Activated T-helper 9 cell treated with anti-CD3 and anti-CD28 coated beads, Interleukin-2, amount 50 U/mL, for 16 hours (primary cell): ENCODE data around the gene IDE.
"Not testable (repeated sequence)": the region's sequence is repeated elsewhere in the genome, so short reads cannot be mapped to it uniquely, and the experiment has no call there.

Experiments
- DNase-seq: peaks from one replicate; pipeline ENCODE4 v3.0.0-alpha.2; 2020; ENCODE audit warnings: low read depth

Gene IDE

DNA sequence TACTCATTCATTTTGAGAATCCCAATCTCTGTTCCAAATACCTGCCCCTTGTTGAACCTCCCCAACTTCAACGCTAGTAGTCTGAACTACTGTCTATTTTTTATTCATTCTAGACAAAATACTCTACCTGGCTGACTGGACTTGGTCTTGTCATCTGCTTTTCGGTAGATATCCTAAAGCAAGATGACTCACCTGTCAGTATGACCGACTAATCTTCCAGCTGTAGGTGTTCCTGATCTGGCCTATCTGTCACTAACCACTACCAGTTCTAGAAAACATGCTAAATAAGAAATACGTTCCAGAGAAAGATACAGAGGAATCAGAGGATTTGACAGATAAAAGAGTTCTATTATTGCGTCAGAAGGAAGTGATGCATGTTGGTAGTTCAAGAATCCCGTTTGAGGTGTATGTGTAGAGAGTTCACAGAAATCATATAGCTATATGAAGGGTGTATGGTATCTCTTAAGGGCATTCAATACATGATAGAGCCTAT lies 81.1 kb downstream of the IDE start:
- DNase-seq, result no peak

DNA sequence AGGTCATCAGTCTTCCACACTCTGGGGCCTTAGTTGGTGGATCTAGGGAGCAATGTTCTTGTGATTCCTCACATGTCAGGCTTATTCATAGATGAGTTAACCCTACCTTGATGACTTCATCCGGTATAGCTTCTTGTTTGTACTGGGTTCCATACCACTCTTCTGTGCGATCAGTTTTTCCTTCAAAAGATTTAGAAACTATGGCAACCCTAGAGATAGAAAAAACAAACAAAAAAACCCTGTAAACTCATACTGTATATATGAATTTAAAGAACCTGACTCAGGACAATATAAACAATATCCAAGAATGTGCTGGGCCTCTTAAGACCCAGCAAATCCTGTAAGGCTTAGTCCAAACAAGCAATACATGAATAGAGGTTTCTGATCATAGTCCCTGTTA lies 83.5 kb downstream of the IDE start:
- no peak for DNase-seq

DNA sequence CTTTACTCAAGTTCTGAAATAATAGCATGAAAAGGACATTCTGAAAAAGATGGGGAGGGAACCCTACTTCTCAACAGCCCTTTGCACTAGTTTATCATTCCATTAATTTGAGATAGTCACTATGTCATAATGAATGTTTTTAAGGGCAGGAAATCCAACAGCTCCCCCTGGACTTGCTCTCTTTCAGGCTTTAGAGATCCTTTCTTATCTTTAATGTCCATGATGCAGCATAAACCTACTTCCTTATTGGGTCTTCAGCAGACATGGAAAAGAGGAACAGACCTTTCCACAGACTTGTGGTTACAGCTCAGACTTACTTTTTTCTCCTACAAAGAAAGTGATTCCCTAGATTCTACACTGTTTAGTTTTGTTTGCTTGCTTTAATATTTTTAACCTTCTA lies 87.3 kb downstream of the IDE start:
- no peak for DNase-seq

DNA sequence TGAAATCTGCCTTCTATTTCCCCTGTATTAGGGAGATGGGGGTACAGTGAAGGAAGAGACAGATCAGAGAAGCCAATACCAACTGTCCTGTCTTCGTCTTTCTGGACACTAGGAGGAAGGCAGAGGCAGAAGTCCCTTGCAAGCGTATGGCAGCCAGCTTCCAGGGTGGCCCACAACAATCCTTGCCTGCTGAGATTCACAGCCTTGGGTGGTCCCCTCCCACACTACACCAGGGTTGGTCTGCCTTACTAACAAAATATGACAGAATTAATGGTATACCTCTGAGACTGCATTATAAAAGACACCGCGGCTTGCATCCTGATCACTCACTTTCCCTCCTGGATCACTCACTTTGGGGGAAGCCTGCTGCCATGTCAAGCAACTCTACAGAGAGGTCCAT lies 90.4 kb downstream of the IDE start:
- no peak for DNase-seq

DNA sequence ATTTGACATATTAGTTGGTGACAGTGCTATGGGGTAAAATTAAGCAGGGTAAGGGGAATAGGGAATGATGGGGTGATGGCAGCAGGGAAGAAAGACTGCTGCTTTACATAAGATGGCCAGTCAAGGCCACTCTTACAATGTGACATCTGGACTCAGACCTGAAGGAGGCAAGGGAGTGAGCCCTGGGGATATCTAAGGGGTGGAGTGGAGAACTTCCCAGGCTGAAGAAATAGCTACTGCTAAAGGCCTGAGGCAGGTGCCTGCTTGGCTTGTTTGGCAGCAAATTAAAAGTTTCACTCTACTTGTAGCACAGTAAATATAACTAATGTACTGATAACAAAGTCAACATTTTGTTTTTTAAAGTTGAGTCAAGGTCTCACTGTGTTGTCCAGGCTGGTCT lies 93.5 kb downstream of the IDE start:
- no peak for DNase-seq

DNA sequence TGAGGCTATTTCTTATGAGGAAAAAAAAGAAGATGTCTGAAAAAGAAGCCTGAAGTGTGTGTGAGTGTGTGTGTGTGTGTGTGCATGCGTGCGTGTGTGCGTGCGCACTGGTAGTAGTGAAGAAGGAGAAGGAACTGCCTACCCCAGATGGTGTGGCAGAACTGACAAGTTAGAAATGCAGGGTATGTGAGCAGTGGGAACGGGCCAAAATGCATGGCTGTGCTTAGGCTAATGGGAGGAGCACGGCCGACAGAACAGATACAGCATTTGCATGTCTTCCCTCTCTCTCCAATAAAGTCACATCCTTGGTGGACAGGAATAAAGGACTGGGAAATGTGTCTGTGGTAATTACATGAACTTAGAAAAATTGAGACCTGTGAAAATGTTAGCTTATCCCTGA lies 94.3 kb downstream of the IDE start:
- DNase-seq, result no peak

DNA sequence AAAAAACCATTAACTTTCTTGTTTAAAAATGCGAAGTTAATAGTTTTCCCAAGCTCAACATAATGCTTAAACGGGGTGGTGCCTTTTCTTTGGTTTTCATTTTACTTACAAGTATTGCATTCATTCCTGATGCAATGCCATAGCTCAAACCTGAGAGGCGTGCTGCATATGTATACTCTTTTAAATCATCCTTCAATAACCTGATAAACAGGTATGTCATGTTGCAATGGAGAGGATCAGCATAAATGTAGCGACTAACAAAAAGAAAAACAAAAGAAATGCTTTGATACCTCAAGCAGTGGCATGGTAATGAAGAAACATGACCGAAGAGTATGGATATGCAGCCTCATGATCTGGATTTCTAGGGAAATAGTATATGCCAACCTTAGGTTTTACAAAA lies 95.4 kb downstream of the IDE start:
- no peak for DNase-seq

DNA sequence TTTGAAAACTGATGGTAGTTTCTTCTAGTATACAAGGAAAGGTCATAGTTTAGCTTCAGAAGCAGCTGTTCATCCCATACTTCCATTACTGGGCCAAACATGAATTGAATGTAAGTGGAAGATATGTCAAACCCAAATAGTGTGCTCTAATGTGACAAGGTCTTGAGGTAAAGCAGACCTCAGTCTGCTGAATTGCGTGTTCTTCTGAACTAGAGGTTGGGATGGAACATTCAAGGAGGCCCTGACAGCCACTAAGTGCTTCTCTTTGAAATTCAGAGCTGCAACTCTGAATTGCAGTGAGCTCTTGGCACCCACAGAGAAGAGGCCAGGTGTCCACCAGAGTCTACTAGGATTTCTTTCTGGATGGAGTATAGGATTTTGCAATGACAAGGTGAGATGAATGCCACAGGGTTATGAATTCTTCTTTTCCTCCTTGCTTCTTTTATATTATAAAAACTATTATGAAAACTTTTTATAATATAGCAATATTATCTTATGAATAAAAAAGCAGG lies 98.5 kb downstream of the IDE start:
- DNase-seq, result no peak

DNA sequence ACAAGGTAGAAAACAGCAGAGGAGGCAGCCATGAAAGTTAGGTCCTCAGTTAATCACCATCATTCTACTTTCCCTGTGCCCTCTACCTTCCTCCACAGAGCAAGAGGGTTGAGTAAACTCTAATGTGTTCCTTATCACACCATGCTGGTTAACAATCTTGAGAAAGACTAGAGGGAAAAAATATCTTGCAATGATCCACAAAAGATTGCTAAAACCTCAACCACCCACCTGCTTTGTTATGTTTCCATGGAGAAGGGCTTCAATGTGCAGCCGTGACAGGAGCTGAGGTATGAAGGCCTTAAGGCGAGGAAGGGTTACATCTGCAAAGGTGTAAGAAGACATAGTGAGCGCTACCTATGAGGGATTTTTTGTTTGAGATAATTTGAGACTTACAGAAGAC lies 103.9 kb downstream of the IDE start:
- DNase-seq, result no peak

DNA sequence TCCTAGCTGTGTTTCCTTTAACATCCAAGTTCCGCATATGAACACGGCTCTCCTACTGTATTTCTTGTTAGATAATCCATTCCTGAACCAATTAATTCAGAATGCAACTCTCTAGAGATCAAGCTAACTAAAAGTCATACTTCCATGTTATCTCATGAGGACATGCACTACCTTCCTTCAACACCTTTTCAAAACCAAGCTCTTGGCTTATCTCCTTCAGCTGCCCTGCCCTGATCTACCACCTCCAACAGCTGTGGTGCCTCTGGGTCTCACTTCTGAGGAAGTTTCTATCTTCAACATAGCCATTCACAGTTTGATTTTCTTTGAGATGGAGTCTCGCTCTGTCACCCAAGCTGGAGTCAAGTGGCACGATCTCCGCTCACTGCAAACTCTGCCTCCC lies 109.5 kb downstream of the IDE start:
- DNase-seq, result no peak

DNA sequence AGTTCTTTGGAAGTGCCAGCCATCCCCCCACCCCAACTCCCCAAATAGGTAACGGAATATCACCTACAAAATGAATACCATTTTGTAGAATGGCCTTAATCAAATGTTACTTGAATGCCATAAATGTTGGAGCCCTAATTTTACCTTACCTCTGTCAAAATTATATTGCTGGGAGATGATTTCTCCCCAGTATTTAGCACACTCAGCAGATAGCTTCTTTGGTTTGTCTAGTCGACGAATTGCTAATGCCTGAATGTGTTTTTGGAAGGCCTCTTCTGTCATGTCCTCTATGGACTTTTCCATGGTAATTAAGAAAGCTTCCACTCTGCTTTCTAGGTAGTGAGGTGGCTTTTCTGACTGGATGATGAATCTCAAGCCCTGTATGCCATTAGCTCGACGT lies 110.3 kb downstream of the IDE start:
- DNase-seq, result no peak

DNA sequence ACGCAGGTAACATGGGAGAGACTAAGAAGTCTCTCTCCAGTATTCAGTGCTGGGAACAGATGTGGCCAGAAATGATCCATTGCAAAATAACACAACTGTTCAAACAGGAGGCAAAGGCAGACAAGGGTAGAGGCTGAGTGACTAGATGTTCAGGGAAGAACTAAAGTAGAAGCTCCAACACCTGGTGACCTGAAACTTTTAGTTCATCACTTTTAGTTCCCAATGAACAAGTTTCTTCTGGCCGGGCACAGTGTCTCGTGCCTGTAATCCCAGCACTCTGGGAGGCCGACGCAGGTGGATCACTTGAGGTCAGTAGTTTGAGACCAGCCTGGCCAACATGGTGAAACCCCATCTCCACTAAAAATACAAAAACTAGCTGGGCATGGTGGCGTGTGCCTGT lies 118.9 kb downstream of the IDE start:
- DNase-seq, result not testable (repeated sequence)

DNA sequence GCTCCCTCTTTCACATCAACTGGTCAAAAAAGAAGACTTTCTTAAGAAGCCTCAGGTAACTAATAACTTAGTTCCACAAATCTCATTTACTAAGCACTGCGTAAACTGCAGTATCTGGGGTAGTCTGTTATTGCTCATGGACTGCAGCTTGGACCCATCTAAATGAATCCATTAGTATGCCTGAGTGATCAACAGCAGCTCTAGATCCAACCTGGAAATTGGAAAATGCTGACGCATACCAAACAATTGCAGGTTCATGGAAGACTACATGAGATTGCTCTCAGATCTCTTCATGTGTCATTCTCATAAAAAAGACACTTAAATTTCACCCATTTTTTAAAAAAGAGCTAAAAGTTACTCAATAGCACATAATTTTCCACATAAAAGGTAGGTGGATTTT lies 121.6 kb downstream of the IDE start:
- DNase-seq, result no peak

DNA sequence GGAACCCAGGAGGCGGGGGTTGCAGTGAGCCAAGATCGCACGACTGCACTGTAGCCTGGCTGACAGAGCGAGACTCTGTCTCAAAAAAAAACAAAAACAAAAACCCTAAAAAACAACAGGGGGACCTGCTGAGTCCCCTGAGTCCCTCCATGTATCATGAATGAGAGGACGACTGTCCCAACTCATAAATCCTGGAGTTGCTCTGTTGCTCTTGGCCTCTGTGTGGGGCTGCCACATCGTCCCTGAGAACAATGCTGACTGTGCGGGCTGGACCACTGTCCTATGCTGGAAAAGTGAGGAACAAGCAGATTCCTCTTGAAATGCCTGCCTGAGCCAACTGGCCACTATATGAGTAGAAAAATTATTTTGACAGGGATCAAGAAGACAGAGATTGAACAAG lies 122.5 kb downstream of the IDE start:
- no peak for DNase-seq

DNA sequence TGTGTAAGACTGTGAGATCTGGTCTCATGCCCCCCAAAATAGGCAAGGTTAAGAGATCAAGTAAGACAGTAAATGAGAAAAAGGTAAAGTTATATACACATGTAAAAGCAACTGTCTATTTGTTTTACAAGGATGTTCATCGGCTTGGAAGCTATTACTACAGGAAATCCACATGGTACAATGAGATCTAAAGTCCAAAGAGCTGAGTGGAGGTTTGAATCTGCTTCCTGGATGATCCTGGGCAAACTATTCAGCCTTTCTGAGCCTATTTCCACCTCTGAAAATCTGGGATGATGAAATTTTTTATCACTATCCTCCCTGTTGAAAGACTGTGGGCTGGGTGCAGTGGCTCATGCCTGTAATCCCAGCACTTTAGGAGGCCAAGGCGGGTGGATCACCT lies 123.0 kb downstream of the IDE start:
- DNase-seq, result no peak

DNA sequence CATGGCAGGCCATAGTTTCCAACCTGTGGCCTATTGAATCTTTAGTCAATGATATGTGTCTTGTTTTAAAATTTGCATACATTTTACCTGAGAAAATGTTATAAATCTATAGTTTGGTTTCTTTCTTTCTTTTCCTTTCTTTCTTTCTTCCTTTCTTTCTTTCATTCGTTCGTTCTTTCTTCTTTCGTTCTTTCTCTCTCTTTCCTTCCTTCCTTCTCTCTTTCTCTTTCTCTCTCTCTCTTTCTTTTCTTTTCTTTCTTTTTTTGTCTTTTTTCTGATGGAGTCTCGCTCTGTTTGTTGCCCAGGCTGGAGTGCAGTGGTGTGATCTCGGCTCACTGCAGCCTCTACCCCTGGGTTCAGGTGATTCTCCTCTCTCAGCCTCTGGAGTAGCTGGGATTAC lies 133.3 kb downstream of the IDE start:
- DNase-seq, result no peak

DNA sequence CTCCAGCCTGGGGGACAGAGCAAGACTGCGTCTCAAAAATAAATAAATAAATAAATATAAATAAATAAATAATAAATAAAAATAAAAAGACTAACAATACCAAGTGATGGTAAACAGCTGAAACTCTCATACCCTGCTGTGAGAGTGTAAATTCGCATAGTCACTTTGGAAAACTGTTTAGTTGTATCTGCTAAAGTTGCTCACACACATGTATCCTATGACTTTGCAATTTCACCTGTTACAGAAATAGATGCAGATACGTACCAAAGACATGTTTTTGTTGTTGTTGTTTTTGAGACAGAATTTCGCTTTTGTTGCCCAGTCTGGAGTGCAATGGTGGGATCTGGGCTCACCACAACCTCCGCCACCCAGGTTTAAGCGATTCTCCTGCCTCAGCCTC lies 135.7 kb downstream of the IDE start:
- DNase-seq, result no peak

DNA sequence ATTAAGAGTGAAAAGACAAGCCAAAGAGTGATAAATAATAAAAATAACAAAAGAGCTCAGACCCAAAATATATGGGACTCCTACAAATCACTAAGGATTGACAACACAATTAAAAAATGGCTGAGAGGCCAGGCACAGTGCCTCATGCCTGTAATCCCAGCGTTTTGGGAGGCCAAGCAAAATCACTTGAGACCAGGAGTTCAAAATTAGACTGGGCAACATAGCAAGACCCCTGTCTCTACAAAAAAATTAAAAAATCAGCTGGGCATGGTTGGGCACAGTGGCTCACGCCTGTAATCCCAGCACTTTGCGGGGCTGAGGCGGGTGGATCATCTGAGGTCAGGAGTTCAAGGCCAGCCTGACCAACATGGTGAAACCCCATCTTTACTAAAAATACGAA lies 137.3 kb downstream of the IDE start:
- no peak for DNase-seq

DNA sequence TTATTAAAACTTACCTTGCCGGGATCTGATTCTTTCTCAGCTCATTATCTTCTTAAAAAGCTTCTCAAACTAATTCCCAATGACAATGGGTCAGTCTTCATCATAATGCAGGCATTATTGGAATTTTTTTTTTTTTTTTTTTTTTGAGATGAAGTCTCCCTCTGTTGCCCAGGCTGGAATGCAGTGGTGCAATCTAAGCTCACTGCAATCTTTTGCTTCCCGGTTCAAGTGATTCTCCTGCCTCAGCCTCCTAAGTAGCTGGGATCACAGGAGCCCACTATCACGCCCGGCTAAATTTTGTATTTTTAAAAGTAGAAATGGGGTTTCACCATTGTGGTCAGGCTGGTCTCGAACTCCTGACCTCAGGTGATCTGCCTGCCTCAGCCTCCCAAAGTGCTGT lies 137.8 kb downstream of the IDE start:
- not testable (repeated sequence) for DNase-seq

DNA sequence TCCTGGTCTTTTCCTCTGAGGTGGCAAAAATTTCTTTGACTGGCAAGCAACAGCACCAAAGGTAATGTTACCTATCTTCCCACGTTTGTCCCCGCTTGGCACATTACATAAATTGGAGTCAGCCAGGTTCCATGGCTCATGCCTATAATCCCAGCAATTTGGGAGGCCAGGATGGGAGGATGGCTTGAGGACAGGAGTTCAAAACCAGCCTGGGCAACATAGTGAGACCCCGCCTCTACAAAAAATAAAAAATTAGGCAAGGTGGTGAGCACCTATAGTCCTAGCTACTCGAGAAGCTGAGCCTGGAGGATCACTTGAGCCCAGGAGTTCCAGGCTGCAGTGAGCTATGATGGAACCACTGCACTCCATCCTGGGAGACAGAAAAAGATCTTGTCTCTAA lies 139.5 kb downstream of the IDE start:
- no peak for DNase-seq

DNA sequence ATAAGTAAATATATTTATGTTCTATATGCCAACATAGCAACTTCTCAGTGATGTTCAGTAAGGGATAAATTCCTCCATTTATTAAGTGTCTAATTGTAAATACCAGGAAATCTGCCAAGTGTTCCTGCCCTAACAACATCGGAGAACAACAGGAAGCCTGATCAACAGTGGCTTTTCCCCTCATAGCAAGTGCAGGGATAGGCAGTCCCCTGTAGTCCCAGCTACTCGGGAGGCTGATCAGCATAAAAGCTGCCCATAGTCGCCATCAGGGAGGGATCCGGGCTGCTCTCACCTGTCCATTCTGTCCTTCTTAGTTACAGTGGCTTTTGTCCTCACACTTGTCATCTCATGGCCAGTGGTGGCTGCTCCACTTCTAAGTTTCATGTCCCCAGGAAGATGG lies 141.3 kb downstream of the IDE start:
- no peak for DNase-seq

DNA sequence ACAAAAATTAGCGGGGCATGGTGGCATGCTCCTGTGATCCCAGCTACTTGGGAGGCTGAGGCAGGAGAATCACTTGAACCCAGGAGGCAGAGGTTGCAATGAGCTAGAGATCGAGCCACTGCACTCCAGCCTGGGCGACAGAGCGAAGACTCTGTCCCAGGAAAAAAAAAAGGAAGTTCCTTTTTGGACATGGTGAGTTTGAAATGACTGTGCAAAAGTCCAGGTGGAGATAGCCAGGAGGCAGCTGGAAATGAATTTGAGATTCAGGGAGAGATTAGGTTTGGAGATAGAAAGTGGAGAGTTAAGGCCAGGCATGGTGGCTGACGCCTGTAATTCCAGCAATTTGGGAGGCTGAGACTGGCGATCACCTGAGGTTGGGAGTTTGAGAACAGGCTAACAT lies 143.8 kb downstream of the IDE start:
- no peak for DNase-seq

DNA sequence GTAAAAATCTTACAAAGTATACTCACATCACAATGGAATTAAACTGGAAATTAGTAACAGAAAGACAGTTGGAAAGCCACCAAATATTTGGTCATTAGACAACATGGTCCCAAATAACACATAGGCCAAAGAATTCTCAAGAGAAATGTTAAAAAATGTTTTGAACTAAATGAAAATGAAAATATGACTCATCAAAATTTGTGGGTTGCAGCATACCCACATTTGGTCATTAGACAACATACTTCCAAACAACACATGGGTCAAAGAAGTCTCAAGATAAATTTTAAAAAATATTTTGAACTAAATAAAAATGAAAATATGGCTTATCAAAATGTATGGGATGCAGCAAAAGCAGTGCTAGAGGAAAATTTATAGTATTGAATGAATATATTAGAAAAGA lies 152.3 kb downstream of the IDE start:
- DNase-seq, result no peak

DNA sequence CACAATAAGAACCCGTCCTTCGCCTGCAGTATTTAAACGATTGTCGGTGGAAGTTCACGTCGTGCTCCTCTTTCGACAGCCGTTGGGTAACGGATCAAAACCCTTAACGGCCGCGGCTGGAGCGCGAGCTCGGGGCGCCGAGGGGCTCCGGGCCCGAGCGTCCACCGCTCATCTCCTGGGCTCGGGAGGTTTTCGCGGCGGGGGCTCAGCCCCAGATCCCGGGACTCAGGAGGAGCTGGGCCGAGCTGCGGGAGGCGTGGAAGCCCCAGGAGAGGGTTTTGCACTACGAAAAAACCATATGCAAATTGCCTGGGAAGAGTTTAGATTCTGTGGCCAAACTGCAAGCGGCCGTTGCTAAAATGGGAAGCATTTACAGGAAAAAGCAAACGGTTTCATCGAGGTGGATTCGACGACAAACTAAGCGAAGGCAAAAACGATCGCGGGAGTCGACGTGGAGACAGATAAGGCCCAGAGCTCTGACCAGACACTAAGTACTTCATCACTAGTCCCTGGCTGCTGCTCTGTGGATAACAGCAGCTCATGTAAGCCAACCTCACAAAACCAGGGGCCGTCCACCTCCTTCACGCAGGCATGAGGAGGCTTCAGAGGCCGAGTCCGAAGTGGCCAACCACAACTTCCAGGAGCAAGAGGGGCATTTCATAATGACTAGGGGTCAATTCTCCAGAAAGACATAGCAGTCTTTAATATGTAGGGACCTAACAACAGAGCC lies 153.2 kb downstream of the IDE start:
- DNase-seq, result no peak
